SH-SY5Y (cell line): ENCODE data around the gene DNAH8.

Source experiments
- GATA2 ChIP-seq: IDR thresholded peaks from 2 replicates; pipeline ENCODE4 v1.6.1; 2011; ENCODE audit warnings: mild to moderate bottlenecking, low read depth, low read length
- GATA3 ChIP-seq: IDR thresholded peaks from 2 replicates; pipeline ENCODE4 v1.6.1; 2011; ENCODE audit warnings: low read depth, mild to moderate bottlenecking, low read length, moderate library complexity

DNAH8 gene

DNA sequence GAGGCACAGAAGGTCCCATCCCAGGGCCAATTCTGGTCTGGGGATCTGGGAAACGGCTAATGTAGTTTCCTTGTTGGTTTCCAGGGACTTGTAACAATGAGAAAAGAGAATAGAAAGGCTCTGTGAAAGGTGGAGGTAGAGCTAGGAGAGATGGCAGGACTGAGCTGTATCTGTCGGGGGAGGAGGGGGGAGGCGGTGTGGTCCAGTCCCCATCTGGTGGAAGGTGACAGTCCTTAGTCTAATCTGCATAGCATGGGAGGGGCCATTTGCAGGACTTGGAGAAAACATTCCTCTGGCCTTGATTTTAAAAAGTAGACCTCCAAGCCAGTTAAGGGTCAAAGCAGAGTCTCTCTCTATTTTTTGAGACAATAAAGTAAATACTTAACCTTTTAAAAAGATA is 137.1 kb downstream of the DNAH8 start:
- no peak for TF ChIP-seq GATA2
- no peak for TF ChIP-seq GATA3

DNA sequence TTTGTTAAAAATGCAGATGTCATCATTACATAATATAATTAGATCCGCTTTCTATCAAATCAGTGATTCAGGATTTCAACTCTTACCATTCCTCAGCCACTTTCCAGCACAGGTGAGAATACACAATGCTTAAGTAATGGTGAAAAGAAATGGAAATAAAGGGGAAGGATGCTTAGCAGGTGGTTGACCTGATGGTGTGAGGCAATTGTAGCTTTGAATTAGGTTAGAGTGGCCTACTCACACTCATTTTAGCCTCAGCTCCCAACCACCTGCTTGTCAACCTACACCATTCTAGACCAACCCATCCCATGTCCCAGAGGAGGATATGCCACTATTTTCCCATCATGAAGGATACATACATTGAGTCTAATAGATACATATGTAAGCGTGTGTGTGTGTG is 138.1 kb downstream of the DNAH8 start:
- no peak for TF ChIP-seq GATA3
- no peak for TF ChIP-seq GATA2

DNA sequence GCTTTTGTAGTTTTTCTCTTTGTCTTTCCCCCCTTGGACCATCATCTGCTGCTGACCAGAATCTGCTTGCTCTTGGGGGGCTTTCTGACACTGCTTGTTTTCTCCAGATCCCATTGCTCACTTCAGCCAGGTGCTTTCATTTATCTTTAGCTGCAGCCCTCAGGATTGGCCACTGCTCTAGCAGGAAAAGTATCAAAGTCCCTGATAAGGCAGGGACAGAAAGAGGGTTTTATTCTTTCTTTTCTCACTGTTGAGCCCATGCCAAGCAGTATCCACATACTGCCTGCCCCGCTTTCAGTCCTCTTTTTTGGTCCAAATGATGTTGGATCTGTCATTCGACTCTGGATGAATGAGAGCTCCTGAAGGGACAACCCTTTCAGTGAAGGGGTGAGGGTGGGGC is 141.4 kb downstream of the DNAH8 start:
- TF ChIP-seq GATA2 (no peak), GATA3 (no peak)

DNA sequence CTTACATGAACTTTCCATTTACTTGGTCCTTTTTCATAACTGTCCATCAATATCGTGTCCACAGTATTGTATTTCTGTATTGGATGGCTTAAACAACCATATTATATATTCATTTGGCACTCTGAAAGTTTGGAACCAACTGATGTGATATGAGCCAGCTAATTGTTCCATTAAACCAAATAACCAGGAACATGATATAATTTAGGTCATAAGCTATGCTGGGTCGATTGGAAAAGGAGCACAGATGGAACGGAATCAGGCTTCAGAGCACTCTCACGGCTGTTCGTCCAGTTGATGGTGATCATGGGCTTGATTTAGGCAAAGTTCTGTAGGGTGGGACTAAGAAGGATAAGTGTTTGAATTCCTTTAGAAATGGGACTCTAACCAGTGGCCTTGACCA is 142.7 kb downstream of the DNAH8 start:
- TF ChIP-seq GATA2 (no peak), GATA3 (no peak)

DNA sequence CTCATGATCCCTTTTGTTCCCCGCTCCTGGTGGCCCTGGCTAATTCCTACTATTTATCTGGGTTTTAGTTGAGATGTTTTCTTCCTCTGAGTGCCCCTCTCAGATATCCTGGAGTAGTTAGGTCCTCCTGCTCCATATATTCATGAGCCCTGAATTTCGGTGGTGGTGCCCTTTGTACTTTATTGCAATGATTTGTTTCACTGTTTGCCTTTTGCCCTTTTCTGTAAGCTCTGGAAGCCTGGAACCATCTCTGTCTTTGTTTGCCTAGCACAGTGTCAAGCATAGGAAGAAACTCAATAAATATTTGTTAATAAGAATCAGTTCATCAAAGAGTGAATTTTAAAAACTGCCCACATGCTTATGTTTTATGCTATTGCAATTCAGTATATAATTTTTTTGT is 144.9 kb downstream of the DNAH8 start:
- TF ChIP-seq GATA3 (no peak), GATA2 (no peak)

DNA sequence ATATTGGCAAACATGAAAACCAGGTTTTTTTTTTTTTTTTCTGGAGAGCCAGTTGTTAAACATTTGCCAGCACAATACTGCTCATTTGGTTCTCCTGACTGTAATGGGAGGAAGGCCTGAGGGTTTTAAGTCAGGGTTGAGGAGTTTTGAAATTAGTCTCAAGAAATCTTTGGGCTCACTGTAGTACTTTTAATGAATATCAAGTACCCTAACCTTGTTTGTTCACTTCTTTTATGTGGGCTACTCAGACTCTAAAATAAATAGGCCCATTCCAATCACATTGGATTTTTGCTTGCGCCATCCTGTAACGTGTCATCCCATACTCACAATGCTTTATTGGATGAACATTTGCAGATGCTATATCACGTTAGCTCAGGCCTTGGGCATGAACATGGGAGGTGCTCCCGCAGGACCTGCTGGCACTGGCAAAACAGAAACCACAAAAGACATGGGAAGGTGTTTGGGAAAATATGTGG is 146.9 kb downstream of the DNAH8 start:
- TF ChIP-seq GATA2 (no peak), GATA3 (no peak)

DNA sequence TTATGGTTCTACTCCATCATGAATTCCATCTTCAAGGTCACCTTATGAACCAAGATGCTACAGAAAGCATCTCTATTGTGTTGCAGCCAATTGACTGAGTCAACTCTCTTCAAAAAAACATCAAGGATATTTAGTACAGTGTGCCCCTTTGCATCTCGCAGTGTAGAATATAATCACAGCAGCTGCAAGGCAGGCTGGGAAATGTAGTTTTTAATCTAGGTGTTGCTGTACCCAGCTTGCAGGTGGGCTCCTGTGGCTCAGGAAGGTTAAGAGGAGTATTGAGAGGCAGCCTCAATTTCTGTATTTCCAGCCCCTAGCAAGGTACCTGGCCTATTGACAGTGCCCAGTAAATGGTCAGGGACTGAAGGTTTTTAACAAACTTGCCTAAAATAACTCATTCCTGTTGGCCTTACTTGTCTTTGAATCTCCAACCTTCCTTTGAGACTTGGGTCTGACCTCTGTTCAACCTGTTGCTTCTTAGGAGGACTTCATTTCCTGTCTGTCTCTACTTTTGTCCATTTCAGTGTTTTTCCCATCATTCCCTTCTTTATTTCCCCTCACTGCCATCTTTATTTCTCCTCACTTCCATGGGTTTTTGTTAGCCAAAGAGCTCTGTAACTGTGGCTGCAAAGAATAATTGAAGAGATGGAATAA is 150.5 kb downstream of the DNAH8 start:
- no peak for TF ChIP-seq GATA2
- no peak for TF ChIP-seq GATA3

DNA sequence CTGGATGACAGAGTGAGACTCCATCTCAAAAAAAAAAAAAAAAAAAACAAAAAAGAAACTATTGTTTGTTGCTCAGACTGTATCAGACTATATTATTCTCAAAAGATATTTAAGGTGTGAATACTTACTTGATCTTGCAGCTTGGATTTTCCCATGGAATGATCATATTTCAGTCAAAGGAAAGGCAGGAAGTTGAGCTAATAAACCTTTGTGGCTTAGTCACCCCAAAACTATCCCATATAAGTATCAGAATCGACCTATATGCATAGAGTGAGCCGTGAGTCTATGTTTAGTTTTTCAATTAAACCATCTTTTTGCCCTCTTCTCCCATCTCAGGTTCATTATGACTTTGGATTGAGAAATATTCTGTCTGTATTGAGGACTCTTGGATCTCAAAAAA is 152.6 kb downstream of the DNAH8 start:
- no peak for TF ChIP-seq GATA3

DNA sequence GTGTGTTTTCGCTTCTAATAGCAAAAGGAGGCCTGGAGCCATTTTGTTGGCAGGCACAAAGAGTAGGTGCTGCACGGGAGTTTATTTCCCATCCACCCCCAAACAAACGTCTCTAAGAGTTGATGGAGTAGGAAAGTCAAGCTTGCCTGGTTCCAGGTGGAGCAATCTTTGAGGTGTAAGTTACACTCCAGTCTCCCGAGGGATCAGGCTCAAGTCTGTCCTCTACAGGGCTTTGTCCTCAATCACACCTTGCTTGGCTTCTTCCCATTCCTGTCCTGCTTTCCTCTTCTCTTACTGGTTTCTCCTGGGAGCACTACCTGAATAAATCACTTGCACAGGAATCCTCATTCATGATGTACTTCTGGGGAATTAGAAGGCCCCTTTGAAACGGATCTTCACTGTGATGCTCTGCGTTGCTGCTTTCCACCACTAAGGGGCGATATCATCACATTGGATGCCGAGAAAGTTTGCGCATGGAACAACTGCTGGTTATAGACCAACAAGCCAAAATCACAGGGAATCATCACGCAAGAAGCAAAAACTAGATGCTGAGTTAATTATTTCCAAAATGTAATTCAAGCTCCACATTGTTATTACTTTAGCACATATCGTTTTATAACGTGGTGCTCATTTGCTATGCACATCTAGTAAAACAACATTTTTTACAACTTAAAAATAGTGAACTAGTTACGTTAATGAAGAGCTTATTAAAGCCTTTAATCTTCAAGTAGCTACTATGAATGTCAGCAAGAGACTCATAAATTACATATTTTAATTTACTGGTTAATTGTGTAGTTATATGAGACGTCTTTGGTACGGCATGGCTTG is 156.8 kb downstream of the DNAH8 start:
- TF ChIP-seq GATA2: no peak
- no peak for TF ChIP-seq GATA3

DNA sequence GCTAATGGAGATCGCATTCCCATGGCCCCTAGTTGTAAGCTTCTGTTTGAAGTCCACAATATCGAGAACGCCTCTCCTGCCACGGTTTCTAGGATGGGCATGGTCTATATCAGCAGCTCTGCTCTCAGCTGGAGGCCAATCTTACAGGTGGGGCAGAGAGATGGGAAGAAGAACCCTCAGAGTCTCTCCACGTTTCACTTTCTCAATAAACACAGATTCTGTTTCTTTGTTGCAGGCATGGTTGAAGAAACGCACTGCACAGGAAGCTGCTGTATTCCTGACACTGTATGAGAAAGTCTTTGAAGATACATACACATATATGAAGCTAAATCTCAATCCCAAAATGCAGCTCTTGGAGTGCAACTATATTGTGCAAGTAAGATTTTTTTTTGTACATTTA is 157.9 kb downstream of the DNAH8 start:
- TF ChIP-seq GATA2: no peak

DNA sequence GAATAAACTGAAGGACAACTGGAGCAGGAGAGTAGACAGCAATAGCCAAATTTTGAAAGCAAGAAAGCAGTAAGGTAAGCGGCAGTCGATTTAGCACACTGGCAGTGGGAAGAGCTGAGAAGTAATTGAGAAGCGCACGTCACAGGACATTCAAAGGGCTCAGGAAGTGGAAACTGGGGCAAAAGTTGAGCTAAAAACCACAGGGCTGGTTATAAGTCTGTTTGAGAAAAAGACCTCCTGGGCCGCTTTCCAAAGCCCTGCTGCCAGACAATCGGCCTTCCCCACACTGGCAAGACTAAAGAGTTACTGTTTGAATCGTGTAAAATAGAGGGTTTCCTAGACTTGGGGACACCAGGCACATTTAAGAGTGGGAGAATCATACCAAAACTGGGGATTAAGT is 161.4 kb downstream of the DNAH8 start:
- TF ChIP-seq GATA2 (no peak), GATA3 (no peak)

DNA sequence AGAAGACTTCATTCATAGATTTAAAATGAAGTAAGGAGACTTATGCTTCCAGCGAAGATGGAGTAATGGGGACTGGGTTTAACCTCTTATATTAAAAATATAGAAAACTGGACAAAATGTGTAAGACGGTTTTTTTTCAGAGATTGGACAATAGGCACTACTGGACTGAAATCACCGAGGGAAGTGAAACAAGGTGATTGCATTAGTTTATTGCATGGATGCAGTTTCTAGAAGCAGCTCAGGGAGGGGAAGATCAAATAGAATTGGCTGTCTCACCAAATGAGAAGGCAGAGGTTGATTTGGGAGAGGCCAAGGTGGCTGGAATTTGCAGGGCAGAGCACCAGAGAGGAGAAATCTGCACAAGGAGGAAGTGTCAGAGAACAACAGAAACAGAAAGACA is 162.6 kb downstream of the DNAH8 start:
- TF ChIP-seq GATA2: no peak
- no peak for TF ChIP-seq GATA3

DNA sequence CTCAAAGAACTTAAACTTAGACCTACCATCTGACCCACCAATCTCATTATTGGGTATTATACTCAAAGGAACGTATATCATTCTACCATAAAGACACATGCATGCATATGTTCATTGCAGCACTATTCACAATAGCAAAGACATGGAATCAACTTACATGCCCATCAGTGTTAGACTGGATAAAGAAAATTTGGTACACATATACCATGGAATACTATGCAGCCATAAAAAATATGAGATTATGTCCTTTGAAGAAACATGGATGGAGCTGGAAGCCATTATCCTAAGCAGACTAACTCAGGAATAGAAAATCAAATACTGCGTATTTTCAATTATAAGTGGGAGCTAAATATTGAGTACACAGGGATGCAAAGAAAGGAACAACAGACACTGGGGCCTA is 167.0 kb downstream of the DNAH8 start:
- no peak for TF ChIP-seq GATA2
- no peak for TF ChIP-seq GATA3

DNA sequence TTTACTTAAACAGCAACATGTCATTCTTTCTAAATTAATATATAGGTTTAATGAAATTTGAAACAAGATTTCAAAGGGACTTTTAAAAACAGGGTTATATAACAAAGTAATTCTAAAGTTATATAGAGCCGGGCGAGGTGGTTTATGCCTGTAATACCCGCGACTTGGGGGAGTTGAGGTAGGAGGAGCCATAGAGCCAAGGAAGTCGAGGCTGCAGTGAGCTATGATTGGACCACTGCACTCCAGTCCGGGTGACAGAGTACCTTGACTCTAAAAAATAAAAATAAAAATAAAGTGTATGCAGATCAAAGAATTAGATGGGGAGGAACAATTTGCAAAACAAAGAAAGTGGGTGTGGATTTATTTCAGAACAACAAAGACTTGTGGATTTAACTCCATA is 182.4 kb downstream of the DNAH8 start:
- TF ChIP-seq GATA2 (no peak), GATA3 (no peak)

DNA sequence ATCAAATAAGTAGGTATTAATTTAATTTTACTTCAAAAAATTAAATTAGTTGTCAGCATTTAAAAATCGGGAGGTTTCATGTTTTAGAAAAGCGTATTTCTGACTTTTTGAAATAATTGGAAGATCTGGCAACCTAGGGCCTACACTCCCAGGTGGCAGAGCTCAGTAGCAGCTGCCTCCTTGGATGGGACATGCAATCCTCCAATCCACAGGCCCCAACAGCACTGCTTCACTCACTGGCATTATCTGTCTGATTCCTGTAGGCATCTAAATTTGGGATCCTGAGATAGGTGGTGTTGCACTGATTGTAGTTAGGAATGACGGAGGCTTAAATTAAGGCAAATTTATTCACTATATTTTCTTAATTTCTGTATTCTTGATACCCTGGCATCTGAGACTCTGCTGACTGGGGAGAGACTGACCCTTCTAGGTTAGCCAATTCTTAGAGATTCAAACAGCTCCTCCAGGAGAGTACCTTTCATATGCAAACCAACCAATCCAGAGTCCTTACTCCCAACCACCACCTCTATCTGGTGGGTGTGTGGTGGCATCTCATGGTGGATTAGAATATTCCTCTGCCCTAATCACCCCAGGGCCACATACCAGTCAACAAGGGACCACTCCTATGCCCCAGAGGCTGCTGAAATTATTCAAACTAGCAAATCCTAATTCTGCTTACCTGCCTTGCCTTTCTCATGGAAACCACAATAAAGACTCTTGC is 186.9 kb downstream of the DNAH8 start:
- TF ChIP-seq GATA2 (no peak), GATA3 (no peak)
